ENCODE measurements around the gene ADO.

The ADO gene

GRCh38 chr10:62804356-62805230, at the start of gene ADO:
Gene ADO, plus strand, starts transcription at chr10:62804720. Its CDS starts 340 bp downstream, at chr10:62805060.
- H3K4me3 ChIP-seq = peak within 1 kb of the TSS; percentile 97
- H3K27ac ChIP-seq = peak within 1 kb of the TSS; percentile 94 to 98
- DNase-seq (ENCODE audit: low spot score) = peak; percentile 86
- no peak for TF ChIP-seq CTCF (IDR thresholded peaks at IDR 0.05)

- no peak for TF ChIP-seq CTCF (IDR thresholded peaks at IDR 0.05)
- H3K27ac ChIP-seq = no peak overlapping the region
- no peak for DNase-seq (ENCODE audit: low spot score)
- H3K4me3 ChIP-seq = no peak overlapping the region
Measured at GRCh38 chr10:62754963-62755362, 49.6 kb upstream of the ADO start.

- TF ChIP-seq CTCF (IDR thresholded peaks at IDR 0.05) = no peak
- no peak overlapping the region for H3K4me3 ChIP-seq
- no peak overlapping the region for H3K27ac ChIP-seq
- DNase-seq (ENCODE audit: low spot score) = no peak
Measured at GRCh38 chr10:62755662-62756653, 48.6 kb upstream of the ADO start.

GRCh38 chr10:62759599-62760175, 44.8 kb upstream of the ADO start:
- no peak for DNase-seq (ENCODE audit: low spot score)
- TF ChIP-seq CTCF (IDR thresholded peaks at IDR 0.05) = no peak
- H3K27ac ChIP-seq = peak overlapping the region in 1 of 2 donors; percentile 65
- no peak overlapping the region for H3K4me3 ChIP-seq

GRCh38 chr10:62760401-62760800, 44.1 kb upstream of the ADO start:
- no peak for TF ChIP-seq CTCF (IDR thresholded peaks at IDR 0.05)
- peak overlapping the region in 1 of 2 donors; percentile 65 for H3K27ac ChIP-seq
- no peak for DNase-seq (ENCODE audit: low spot score)
- H3K4me3 ChIP-seq = no peak overlapping the region

- no peak overlapping the region for H3K27ac ChIP-seq
- no peak for TF ChIP-seq CTCF (IDR thresholded peaks at IDR 0.05)
- H3K4me3 ChIP-seq = no peak overlapping the region
- no peak for DNase-seq (ENCODE audit: low spot score)
Measured at GRCh38 chr10:62761115-62761514, 43.4 kb upstream of the ADO start.
